ENCODE data around the gene AZU1.

AZU1 gene

GRCh38 chr19:797528-798414 is 29.9 kb upstream of the AZU1 start:
- peak; percentile 83 for DNase-seq

DNA sequence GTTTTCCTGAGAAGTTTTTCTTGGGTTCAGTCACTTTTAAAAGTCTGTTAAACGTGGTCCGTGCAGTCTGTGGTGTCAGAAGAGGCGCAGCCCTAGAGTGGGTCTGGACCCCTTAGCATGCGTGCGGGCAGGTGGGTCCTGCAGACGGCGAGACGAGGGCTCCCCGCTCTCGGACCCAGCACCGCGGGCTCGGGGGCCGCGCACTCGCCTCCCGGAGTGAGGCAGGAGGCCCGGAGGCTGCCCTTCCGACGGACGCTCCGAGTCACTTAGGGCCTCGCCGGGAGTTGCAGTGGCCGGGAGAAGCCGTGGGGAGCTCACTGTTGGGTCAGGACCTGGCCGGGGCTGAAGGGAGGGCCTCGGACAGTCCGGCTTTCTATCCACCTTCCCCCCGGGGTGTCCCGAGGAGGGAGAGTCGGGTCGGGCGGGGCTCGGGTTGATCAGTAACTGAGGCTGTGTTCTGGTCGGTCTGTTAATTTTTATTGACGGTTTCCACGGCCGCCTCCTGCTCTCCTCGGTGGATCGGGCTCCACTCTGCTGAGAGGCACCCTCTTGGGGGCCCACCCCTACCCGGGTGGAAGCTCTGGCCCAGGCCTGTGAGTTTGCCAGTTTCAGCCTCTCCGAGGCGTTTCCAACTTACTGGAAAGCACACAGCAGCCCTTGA is 29.1 kb upstream of the AZU1 start:
- no peak for DNase-seq

DNA sequence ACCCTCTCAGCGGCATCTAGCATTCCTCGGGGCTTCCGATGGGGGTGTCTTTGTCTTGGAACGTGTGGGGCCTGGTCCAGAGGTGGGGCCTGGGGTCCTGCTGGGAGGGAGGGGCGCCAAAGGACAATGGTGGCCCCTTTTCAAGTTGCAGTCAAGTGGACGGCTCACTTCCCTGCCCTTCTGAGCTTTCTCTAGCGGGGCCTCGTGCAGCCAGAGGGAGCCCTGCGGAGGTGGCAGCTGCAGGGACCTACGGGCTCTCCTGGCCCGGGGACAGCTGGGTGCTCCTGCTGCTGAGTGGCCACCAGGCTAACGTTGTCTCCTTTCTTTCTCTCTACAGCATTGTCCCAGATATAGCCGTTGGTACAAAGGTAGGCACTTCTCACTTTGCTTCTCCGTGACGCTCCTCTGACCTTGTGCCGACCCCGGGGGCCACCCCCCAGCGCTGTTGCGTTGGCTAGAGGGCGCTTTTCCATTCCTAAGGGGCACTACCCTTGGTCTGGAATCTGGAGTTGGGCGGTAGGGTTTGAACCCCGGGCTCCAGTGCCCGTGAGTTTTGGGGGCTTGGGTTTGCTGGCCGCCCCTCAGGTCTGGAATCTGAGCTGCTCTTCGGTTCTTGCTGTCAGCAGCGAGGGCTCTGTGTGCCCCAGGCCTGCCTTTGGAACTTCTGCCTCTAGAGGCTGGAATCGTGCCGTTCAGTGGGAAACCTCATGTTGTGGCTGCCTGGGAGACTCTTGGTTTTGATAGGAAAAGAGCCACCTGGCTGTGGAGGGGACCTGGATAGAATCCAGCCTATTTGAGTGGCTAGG is 28.4 kb upstream of the AZU1 start:
- DNase-seq, result peak; percentile 20

- no peak for DNase-seq
Observed at GRCh38 chr19:800360-801029, 27.1 kb upstream of the AZU1 start.

- DNase-seq, result no peak
Observed at GRCh38 chr19:801030-801860, 26.4 kb upstream of the AZU1 start.

DNA sequence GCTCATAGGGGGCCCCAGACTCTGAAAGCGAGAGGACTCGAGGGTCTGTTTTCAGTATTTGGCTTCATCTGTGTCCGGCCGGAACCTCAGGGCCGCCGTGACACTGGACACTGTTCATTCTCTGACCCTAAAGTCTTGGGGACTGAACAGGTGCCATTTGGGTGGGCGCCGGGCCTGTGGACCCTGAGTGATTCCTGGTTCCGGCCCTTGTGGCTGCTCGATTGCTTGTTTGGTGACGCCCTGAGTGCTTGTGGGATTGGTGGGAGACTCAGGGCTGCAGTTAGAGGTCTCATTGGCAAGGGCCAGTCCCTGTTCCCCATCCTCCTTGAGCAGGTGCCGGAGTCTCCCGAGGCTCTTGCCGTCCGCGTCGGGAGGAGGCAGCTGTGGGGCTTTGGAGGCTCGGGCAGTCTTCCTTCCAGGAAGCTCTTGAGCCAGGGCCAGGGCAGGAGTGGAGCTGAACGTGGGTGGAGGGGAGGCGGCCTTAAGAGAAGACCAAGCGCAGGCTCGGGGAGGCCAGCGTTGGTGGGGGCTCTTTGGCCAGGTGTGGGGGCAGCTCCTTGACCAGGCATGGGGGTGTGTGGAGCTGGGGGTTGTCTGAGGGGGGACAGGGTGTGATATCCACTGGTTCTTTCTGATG is 25.7 kb upstream of the AZU1 start:
- DNase-seq, result no peak

- no peak for DNase-seq
Observed at GRCh38 chr19:802498-803098, 25.0 kb upstream of the AZU1 start.

DNA sequence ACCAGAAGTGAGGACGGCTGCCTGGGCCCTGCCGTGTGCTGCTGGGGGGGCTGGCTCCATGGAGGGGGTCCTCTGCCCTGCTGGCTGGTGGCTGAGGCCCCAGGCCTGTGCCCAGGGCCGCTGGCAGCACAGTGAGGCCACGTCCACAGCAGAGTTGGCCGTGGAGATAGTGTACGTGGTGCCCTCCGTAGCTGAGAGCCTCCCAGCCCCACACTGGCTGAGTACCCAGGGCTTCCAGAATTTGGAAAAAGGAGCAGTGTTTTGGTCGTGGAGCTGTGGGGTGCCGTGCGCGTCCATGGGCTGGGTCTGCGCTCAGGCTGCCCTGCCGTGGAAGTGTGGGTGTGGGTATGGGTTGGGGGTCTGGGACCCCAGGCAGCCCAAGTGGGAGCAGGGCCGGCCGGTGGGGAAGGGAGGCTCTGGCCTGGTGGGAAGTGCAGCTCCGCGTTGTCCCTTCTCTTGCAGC is 24.5 kb upstream of the AZU1 start:
- DNase-seq, result no peak

DNA sequence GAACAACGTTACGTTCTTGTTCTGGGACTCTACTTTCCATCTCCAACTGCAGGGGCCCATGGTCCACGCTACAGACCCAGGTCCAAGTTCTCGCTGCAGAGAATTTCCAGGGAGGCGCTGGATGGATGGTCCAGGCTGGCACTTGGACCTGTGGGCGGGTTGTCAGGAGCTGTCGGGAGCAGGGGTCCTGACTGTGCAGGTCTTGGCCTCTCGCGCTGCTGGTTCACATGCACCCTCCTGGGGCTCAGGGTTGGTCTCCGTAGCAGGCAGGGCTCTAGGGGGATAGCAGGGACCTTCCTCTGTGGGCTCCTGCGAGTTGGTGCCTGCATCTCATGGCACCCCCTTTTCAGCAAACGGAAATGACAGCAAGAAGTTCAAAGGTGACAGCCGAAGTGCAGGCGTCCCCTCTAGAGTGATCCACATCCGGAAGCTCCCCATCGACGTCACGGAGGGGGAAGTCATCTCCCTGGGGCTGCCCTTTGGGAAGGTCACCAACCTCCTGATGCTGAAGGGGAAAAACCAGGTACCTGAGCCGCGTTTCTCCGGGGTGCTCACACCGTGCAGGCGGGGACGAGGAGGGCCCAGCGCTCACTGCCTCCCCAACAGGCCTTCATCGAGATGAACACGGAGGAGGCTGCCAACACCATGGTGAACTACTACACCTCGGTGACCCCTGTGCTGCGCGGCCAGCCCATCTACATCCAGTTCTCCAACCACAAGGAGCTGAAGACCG is 23.8 kb upstream of the AZU1 start:
- no peak for DNase-seq

GRCh38 chr19:804419-805165 is 23.0 kb upstream of the AZU1 start:
- DNase-seq, result no peak

- no peak for DNase-seq
Observed at GRCh38 chr19:805166-805551, 22.5 kb upstream of the AZU1 start.

- DNase-seq, result no peak
Observed at GRCh38 chr19:805600-806550, 21.8 kb upstream of the AZU1 start.

DNA sequence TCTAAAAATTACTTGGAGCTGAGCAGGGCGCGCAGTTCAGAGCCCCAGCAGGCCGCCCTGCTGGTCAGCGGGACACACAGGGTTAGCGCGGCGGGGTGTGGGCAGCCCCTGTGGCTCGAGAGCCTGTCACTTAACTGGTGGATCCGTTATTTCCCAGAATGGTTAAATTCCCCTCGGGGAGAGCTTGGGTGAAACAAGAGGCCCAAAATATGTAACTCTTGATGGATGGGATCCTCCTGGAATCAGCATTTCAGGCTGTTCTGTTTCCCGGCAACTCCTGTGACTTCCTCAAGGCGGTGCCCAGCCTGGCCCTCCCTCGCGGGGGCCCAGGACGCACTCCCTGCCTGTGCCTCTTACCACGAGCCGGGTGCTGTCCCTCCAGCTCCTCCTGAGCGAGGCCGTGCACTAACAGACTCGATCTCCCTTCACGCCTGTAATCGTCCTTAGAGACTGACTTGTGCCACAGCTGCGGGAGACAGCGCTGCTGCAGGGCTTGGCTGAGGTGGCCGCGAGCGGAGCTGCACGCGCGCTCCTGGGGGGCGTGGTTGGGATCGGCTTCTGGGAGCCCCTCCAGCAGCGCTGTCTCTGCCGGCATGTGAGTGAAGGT is 20.7 kb upstream of the AZU1 start:
- DNase-seq, result no peak

DNA sequence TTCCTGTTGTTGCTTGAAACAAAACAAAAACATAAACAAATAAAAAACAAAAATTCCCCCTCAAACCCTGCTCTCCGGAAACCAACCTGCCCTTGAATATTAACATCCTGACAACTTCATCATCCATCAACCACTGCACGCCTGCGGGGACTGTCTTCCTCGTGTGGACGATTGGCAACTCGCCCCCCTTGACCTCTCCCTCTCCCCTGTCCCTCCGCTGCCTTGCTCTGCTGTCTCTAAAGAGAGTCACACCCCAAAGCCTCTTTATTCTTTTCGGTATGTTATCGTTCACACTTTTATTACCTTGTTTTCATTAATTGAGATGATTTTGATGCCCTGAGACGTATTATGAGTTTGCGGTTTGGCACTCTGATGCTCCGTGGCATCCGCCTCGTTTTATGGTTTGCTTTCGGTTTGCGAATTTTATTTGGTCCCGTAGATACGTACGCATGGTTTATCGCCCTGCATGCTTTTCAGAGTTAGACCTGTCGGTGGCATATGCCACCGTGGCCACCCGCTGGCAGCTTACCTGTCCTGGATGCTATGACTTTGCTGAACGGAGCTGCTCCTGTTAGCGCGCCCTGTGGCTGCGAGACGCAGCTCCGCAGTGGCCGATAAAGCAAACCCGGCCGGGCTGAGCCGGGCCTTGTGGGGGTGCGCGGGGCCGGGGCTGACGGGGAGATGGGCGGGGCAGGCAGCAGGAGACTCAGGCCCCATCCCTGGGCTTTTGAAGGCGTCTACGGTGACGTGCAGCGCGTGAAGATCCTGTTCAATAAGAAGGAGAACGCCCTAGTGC is 19.8 kb upstream of the AZU1 start:
- DNase-seq, result no peak

GRCh38 chr19:808423-808775 is 19.2 kb upstream of the AZU1 start:
- no peak for DNase-seq

DNA sequence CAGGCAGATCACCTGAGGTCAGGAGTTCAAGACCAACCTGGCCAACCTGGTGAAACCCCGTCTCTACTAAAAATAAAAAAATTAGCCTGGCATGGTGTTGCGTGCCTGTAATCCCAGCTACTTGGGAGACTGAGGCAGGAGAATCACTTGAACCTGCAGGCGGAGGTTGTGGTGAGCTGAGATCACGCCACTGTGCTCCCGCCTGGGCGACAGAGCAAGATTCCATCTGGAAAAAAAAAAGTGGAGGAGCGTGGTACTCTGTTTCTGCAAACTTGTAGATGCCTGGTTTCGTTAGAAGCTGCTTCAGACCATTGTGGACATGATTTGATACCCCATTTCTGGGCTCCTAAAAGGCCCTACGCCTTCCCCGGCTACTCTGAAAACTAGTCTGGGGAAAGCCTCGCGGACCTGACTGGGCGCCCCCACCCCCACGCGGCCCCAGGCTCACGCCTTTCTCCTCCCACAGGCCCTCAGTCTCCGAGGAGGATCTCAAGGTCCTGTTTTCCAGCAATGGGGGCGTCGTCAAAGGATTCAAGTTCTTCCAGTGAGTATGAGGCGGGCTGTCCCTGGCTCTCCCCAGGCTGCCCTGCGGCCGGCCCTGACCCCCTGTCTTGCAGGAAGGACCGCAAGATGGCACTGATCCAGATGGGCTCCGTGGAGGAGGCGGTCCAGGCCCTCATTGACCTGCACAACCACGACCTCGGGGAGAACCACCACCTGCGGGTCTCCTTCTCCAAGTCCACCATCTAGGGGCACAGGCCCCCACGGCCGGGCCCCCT is 17.4 kb upstream of the AZU1 start:
- no peak for DNase-seq

All from activated effector memory CD4-positive, alpha-beta T cell treated with Interleukin-2 at 50 U/mL for 16 hours (primary cell).